Stimulated activated CD8-positive, alpha-beta memory T cell treated with anti-CD3 and anti-CD28 coated beads, Interleukin-7, amount 100 ng/mL, for 4 hours (primary cell): ENCODE data around the gene NKAPL.
"Not testable (repeated sequence)": the region's sequence is repeated elsewhere in the genome, so short reads cannot be mapped to it uniquely, and the experiment has no call there.

Experiments used
- DNase-seq, 2 donors: peaks; one replicate each; pipeline ENCODE4 v3.0.0-alpha.2; 2020; ENCODE audit warnings: low read depth in 2 of 2

NKAPL gene

GRCh38 chr6:28296520-28297060, 37.5 kb downstream of the NKAPL start:
- DNase-seq: no peak

GRCh38 chr6:28303570-28303969, 44.5 kb downstream of the NKAPL start:
- DNase-seq: no peak

- DNase-seq: not testable (repeated sequence)
These were observed 47.3 kb downstream of the NKAPL start for GRCh38 chr6:28306363-28306762.
